ENCODE results near the gene TM2D3.

The TM2D3 gene

GRCh38 chr15:101652098-101652785, at the start of gene TM2D3:
Gene TM2D3, minus strand, starts transcription at chr15:101652381. Its CDS starts 20 bp downstream, at chr15:101652361.
- DNase-seq: peak; percentile 97

GRCh38 chr15:101698314-101698713, 46.1 kb upstream of the TM2D3 start:
- no peak for DNase-seq

GRCh38 chr15:101697488-101697887, 45.3 kb upstream of the TM2D3 start:
- DNase-seq: no peak

- DNase-seq: no peak
These were observed 44.6 kb upstream of the TM2D3 start for GRCh38 chr15:101696829-101697228.

- no peak for DNase-seq
These were observed 42.1 kb upstream of the TM2D3 start for GRCh38 chr15:101694261-101694660.

GRCh38 chr15:101692801-101693598, 40.8 kb upstream of the TM2D3 start:
- no peak for DNase-seq

GRCh38 chr15:101689901-101690300, 37.7 kb upstream of the TM2D3 start:
- DNase-seq: no peak

- no peak for DNase-seq
These were observed 34.5 kb upstream of the TM2D3 start for GRCh38 chr15:101686718-101687117.

GRCh38 chr15:101684877-101685276, 32.7 kb upstream of the TM2D3 start:
- DNase-seq: no peak

- DNase-seq: no peak
These were observed 32.2 kb upstream of the TM2D3 start for GRCh38 chr15:101684384-101684783.

- no peak for DNase-seq
These were observed 27.6 kb upstream of the TM2D3 start for GRCh38 chr15:101679806-101680205.

- no peak for DNase-seq
These were observed 24.7 kb upstream of the TM2D3 start for GRCh38 chr15:101676921-101677329.

GRCh38 chr15:101675796-101676582, 23.8 kb upstream of the TM2D3 start:
- DNase-seq: no peak

GRCh38 chr15:101675015-101675414, 22.8 kb upstream of the TM2D3 start:
- no peak for DNase-seq

- no peak for DNase-seq
These were observed 20.1 kb upstream of the TM2D3 start for GRCh38 chr15:101672298-101672697.

GRCh38 chr15:101669744-101670143, 17.6 kb upstream of the TM2D3 start:
- DNase-seq: no peak

GRCh38 chr15:101667881-101668280, 15.7 kb upstream of the TM2D3 start:
- no peak for DNase-seq

GRCh38 chr15:101664303-101664913, 12.2 kb upstream of the TM2D3 start:
- no peak for DNase-seq

- no peak for DNase-seq
These were observed 10.0 kb upstream of the TM2D3 start for GRCh38 chr15:101662203-101662602.

- DNase-seq: no peak
These were observed 7.8 kb upstream of the TM2D3 start for GRCh38 chr15:101660005-101660404.

- DNase-seq: no peak
These were observed 6.0 kb upstream of the TM2D3 start for GRCh38 chr15:101657968-101658784.

- no peak for DNase-seq
These were observed 5.0 kb upstream of the TM2D3 start for GRCh38 chr15:101657171-101657570.
